PC-3 (cell line): ENCODE results near the gene PDLIM4. TPM values are rescaled to one million over a fixed set of nuclear protein-coding genes. Genes with fewer than 3 reads are reported as not detected.
A peak's percentile ranks its signal among the peaks of the same experiment; 100 is the strongest.

Experiments
- ATAC-seq: fragments of 200-7000 bp; cut with Tn5 transposase; 2 replicates; pipeline ENCODE4 v1.9.1; 2020; ENCODE audit warnings: mild to moderate bottlenecking, moderate library complexity
- BruUV-seq: library from RNA; stranded (reverse); fragments of 400-500 nt; replicated peaks from 2 replicates; lab custom pipeline; 2021; lab: Mats Ljungman, UMichigan
- CTCF ChIA-PET: fragments of 300-600 bp; sonication (Branson Sonifier 250); formaldehyde crosslinking; loops from one replicate; lab custom pipeline; 2022; ENCODE audit warnings: antibody characterized with exemption; lab: Charles Lee
- POLR2A ChIA-PET: fragments of 300-600 bp; sonication (Branson Sonifier 250); formaldehyde crosslinking; loops from one replicate; lab custom pipeline; 2022; ENCODE audit warnings: antibody characterized with exemption; ENCODE audit not compliant: unreplicated experiment; lab: Charles Lee
- DNase-seq: peaks from one replicate; pipeline ENCODE4 v3.0.0-alpha.2; 2015
- H2AFZ ChIP-seq: fragments of 300-600 bp; sonication (generic); 2 replicates; pipeline ENCODE4 v1.6.0; 2016; ENCODE audit warnings: antibody characterized with exemption, low read length
- H3F3A ChIP-seq: fragments of 300-600 bp; sonication (generic); one replicate; pipeline ENCODE4 v1.6.0; 2017; ENCODE audit warnings: antibody characterized with exemption, low read length, control low read depth, mild to moderate bottlenecking; ENCODE audit not compliant: unreplicated experiment
- H3K27ac ChIP-seq: fragments of 300-600 bp; sonication (generic); 2 replicates; pipeline ENCODE4 v1.5.1; 2016; ENCODE audit warnings: mild to moderate bottlenecking, low read length
- H3K27me3 ChIP-seq: fragments of 300-600 bp; sonication (generic); 2 replicates; pipeline ENCODE4 v1.6.1; 2016; ENCODE audit warnings: low read length, mixed read lengths
- H3K36me3 ChIP-seq: fragments of 300-600 bp; sonication (generic); 2 replicates; pipeline ENCODE4 v1.6.1; 2016; ENCODE audit warnings: low read depth, mixed run types, low read length, mixed read lengths
- H3K4me1 ChIP-seq: fragments of 300-600 bp; sonication (generic); 2 replicates; pipeline ENCODE4 v1.5.1; 2016; ENCODE audit warnings: low read length; ENCODE audit not compliant: insufficient read depth
- H3K4me2 ChIP-seq: fragments of 300-600 bp; sonication (generic); 2 replicates; pipeline ENCODE4 v1.6.0; 2016; ENCODE audit warnings: low read length
- H3K4me3 ChIP-seq: fragments of 300-600 bp; sonication (generic); 2 replicates; pipeline ENCODE4 v1.5.1; 2016; ENCODE audit warnings: mild to moderate bottlenecking, low read length, mixed read lengths
- H3K79me2 ChIP-seq: fragments of 300-600 bp; sonication (generic); 2 replicates; pipeline ENCODE4 v1.6.1; 2017; ENCODE audit warnings: low read length, mixed read lengths
- H3K9ac ChIP-seq: fragments of 300-600 bp; sonication (generic); 2 replicates; pipeline ENCODE4 v1.6.0; 2016; ENCODE audit warnings: mild to moderate bottlenecking, low read length
- H3K9me2 ChIP-seq: fragments of 300-600 bp; sonication (generic); replicated peaks from 2 replicates; pipeline ENCODE4 v1.6.1; 2016; ENCODE audit warnings: mixed run types, low read length, mixed read lengths
- H3K9me3 ChIP-seq: fragments of 300-600 bp; sonication (generic); 2 replicates; pipeline ENCODE4 v1.6.1; 2016; ENCODE audit warnings: low read length, mixed read lengths
- H4K20me1 ChIP-seq: fragments of 300-600 bp; sonication (generic); 2 replicates; pipeline ENCODE4 v1.6.1; 2016; ENCODE audit warnings: low read length, mixed read lengths
- CTCF ChIP-seq: fragments of 300-600 bp; sonication (generic); conservative IDR thresholded peaks from 2 replicates; pipeline ENCODE4 v1.5.1; 2017; ENCODE audit warnings: antibody characterized with exemption, low read depth, mild to moderate bottlenecking, low read length
- EZH2 ChIP-seq: fragments of 300-600 bp; sonication (generic); IDR thresholded peaks from one replicate; pipeline ENCODE4 v1.6.1; 2017; ENCODE audit warnings: antibody characterized with exemption, mild to moderate bottlenecking, low read length; ENCODE audit not compliant: unreplicated experiment
- EZH2phosphoT487 ChIP-seq: fragments of 300-600 bp; sonication (generic); IDR thresholded peaks from 2 replicates; pipeline ENCODE4 v1.6.1; 2018; ENCODE audit warnings: mild to moderate bottlenecking, antibody characterized with exemption, low read length, borderline replicate concordance
- intact Hi-C: fragments of 100-400 bp; cut with micrococcal nuclease; formaldehyde crosslinking; loops from 2 replicates; pipeline ENCODE4 v1.9.0; 2023
- total RNA-seq: library from RNA; depleted of rRNA; stranded (reverse); fragments of >200 nt; gene quantifications from 2 replicates; pipeline ENCODE4 v1.2.3, GENCODE V29; 2014

The PDLIM4 gene
- total RNA-seq, 1 experiment from 2014 or later = 27.8 TPM

GRCh38 chr5:132224716-132225115 lies 32.8 kb upstream of the PDLIM4 start:
- no peaks in the 10 kb centered on the region for H3K9me3 ChIP-seq
- no peak overlapping the region for H3K9ac ChIP-seq
- peaks cover 20% of the 10 kb centered on the region for H3K4me1 ChIP-seq
- ChIA-PET CTCF (interaction anchor here (0.6 kb wide), 2 partner anchors 36 to 78 kb away, joined by 8 to 10 read pairs; no protein-coding TSS in a partner anchor), POLR2A (no interaction called here)
- H4K20me1 ChIP-seq = no peaks in the 10 kb centered on the region
- no peaks in the 10 kb centered on the region for H3K36me3 ChIP-seq
- peak overlapping the region; percentile 87; the same call in 1 of the 2 replicates for H3K4me2 ChIP-seq
- BruUV-seq = no TSS peak
- H3K27me3 ChIP-seq = no peaks in the 10 kb centered on the region
- ATAC-seq (no peak), DNase-seq (no peak)
- H3K79me2 ChIP-seq = peaks cover 59% of the 10 kb centered on the region
- H2AFZ ChIP-seq = no peak overlapping the region
- H3K4me3 ChIP-seq = no peak overlapping the region
- TF ChIP-seq EZH2phosphoT487 = no peak
- TF ChIP-seq CTCF = no peak
- no peak for TF ChIP-seq EZH2
- no peaks in the 10 kb centered on the region for H3K9me2 ChIP-seq
- no peaks in the 10 kb centered on the region for H3F3A ChIP-seq
- intact Hi-C loops = loop anchor here (5.0 kb wide), 1 partner anchor 68 kb away; the partner anchor contains the start of gene SLC22A4
- no peak overlapping the region for H3K27ac ChIP-seq

- H3K79me2 ChIP-seq = peaks cover 54% of the 10 kb centered on the region
- BruUV-seq = no TSS peak
- no peak overlapping the region for H3K9ac ChIP-seq
- no peaks in the 10 kb centered on the region for H4K20me1 ChIP-seq
- DNase-seq (peak; percentile 36), ATAC-seq (no peak)
- CTCF ChIA-PET = no interaction called here
- no peak overlapping the region for H2AFZ ChIP-seq
- no peaks in the 10 kb centered on the region for H3K9me3 ChIP-seq
- POLR2A ChIA-PET = interaction anchor here (0.5 kb wide), 1 partner anchor 190 kb away, joined by 3 read pairs; no protein-coding TSS in a partner anchor
- H3K36me3 ChIP-seq = no peaks in the 10 kb centered on the region
- no peaks in the 10 kb centered on the region for H3K27me3 ChIP-seq
- H3K4me1 ChIP-seq = peaks cover 20% of the 10 kb centered on the region
- peak overlapping the region; percentile 87 for H3K4me2 ChIP-seq
- intact Hi-C loops = loop anchor here (5.0 kb wide), 1 partner anchor 67 kb away; the partner anchor contains the start of gene SLC22A4
- no peaks in the 10 kb centered on the region for H3K9me2 ChIP-seq
- H3K4me3 ChIP-seq = peak overlapping the region; percentile 32; the same call in 1 of the 2 replicates
- TF ChIP-seq CTCF = no peak
- no peak for TF ChIP-seq EZH2
- no peak for TF ChIP-seq EZH2phosphoT487
- no peaks in the 10 kb centered on the region for H3F3A ChIP-seq
- H3K27ac ChIP-seq = no peak overlapping the region
Measured at GRCh38 chr5:132225165-132226032, 32.1 kb upstream of the PDLIM4 start.
